ENCODE results near the gene UBAP2L.
"Not testable (repeated sequence)": the region's sequence is repeated elsewhere in the genome, so short reads cannot be mapped to it uniquely, and the experiment has no call there.

UBAP2L gene

DNA sequence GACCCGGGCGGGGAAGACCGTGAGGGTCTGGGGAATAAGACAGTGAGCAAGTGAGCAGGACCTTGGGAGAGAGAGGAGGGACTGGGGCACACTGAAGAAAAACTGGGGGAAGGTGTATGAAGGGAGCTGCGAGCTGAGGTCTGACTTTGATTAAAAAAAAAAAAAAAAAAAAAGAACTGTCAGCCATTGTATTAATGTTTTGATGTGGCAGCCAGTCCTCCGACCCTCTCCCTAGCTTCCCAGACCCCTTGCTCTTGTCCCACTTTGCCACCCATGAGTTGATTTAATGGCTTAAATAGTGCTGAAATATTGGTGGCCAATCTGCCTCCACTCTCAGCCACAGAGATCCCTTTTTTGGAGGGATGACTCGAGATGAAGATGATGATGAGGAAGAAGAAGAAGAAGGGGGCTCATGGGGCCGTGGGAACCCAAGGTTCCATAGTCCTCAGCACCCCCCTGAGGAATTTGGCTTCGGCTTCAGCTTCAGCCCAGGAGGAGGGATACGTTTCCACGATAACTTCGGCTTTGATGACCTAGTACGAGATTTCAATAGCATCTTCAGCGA lies 52.3 kb downstream of the UBAP2L start:
- Histone ChIP-seq H3K27ac (replicated peaks; ENCODE audit: low read length) (peak overlapping the region; percentile 65), H2BK12ac (ENCODE audit: low read length) (no peak overlapping the region), H3K4me1 (ENCODE audit: control insufficient read depth in 2 of 2, insufficient read depth in 1 of 2, low read depth in 1 of 2, low read length in 2 of 2) (no peaks in the 10 kb centered on the region), H3K4me2 (ENCODE audit: insufficient read depth, low read length, poor library complexity, severe bottlenecking) (peak overlapping the region; percentile 81), H2BK5ac (ENCODE audit: low read length) (no peak overlapping the region), H4K8ac (ENCODE audit: low read depth, low read length) (peak overlapping the region; percentile 75), H2AFZ (ENCODE audit: low read length) (peak overlapping the region; percentile 85), H2AK5ac (ENCODE audit: low read depth, low read length) (no peak overlapping the region), H3K36me3 (replicated peaks in 1 of 2; ENCODE audit: control insufficient read depth in 2 of 2, insufficient read depth in 2 of 2, low read length in 2 of 2) (peaks cover 19 to 60% of the 10 kb centered on the region in 2 donors), H3K9me3 (replicated peaks in 1 of 2; ENCODE audit: control insufficient read depth in 2 of 2, insufficient read depth in 1 of 2, low read depth in 1 of 2, low read length in 2 of 2) (no peaks in the 10 kb centered on the region), H2BK15ac (ENCODE audit: low read length) (no peak overlapping the region), H3K4me3 (ENCODE audit: low read length in 2 of 2) (peak overlapping the region; percentile 71 to 91), H3K9ac (ENCODE audit: low read depth, low read length, poor library complexity) (peak overlapping the region; percentile 66), H4K91ac (ENCODE audit: low read depth, low read length, poor library complexity) (no peak overlapping the region), H3K27me3 (ENCODE audit: control insufficient read depth in 3 of 3, insufficient read depth in 3 of 3, low read depth in 1 of 3, low read length in 3 of 3) (no peaks in the 10 kb centered on the region), H2BK120ac (ENCODE audit: low read depth, low read length) (no peak overlapping the region), H3K14ac (ENCODE audit: low read length) (peak overlapping the region; percentile 11), H3K79me1 (ENCODE audit: low read depth, low read length) (peaks cover 2% of the 10 kb centered on the region), H3K18ac (ENCODE audit: low read length) (peak overlapping the region; percentile 76), H3K23ac (ENCODE audit: low read depth, low read length, poor library complexity) (no peak overlapping the region), H3K4ac (ENCODE audit: low read length) (no peak overlapping the region)
- no peak for DNase-seq (ENCODE audit: low spot score)
- WGBS, 2 donors (ENCODE audit: extremely low coverage in 2 of 2, insufficient read length in 2 of 2, insufficient replicate concordance in 1 of 2), result no CpG with 5 or more reads among the region's 13 CpGs

DNA sequence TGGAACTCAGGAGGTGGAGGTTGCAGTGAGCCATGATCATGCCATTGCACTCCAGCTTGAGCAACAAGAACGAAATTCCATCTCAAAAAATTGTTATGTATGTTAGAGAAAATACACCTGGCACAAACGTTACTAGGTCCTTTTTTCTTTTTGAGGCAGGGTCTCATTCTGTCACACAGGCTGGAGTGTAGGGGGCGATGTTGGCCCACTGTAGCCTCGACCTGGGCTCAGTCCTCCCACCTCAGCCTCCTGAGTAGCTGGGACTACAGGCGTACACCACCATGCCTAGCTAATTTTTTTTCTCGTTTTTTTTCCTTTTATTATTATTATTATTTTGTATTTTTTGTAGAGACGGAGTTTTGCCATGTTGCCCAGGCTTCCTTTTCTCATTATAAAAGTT lies 56.0 kb downstream of the UBAP2L start:
- Histone ChIP-seq H2BK120ac (ENCODE audit: low read depth, low read length) (no peak overlapping the region), H2BK12ac (ENCODE audit: low read length) (no peak overlapping the region), H3K4me3 (ENCODE audit: low read length in 2 of 2) (no peak overlapping the region), H3K14ac (ENCODE audit: low read length) (no peak overlapping the region), H3K9me3 (replicated peaks in 1 of 2; ENCODE audit: control insufficient read depth in 2 of 2, insufficient read depth in 1 of 2, low read depth in 1 of 2, low read length in 2 of 2) (no peaks in the 10 kb centered on the region), H4K91ac (ENCODE audit: low read depth, low read length, poor library complexity) (no peak overlapping the region), H4K8ac (ENCODE audit: low read depth, low read length) (no peak overlapping the region), H3K4ac (ENCODE audit: low read length) (no peak overlapping the region), H3K9ac (ENCODE audit: low read depth, low read length, poor library complexity) (no peak overlapping the region), H3K4me2 (ENCODE audit: insufficient read depth, low read length, poor library complexity, severe bottlenecking) (no peak overlapping the region), H3K36me3 (replicated peaks in 1 of 2; ENCODE audit: control insufficient read depth in 2 of 2, insufficient read depth in 2 of 2, low read length in 2 of 2) (peaks cover 0 to 27% of the 10 kb centered on the region in 2 donors), H3K4me1 (ENCODE audit: control insufficient read depth in 2 of 2, insufficient read depth in 1 of 2, low read depth in 1 of 2, low read length in 2 of 2) (no peaks in the 10 kb centered on the region), H2AFZ (ENCODE audit: low read length) (no peak overlapping the region), H2BK15ac (ENCODE audit: low read length) (no peak overlapping the region), H2AK5ac (ENCODE audit: low read depth, low read length) (no peak overlapping the region), H3K27ac (replicated peaks; ENCODE audit: low read length) (no peak overlapping the region), H3K27me3 (ENCODE audit: control insufficient read depth in 3 of 3, insufficient read depth in 3 of 3, low read depth in 1 of 3, low read length in 3 of 3) (no peaks in the 10 kb centered on the region), H3K79me1 (ENCODE audit: low read depth, low read length) (peaks cover 2% of the 10 kb centered on the region), H3K18ac (ENCODE audit: low read length) (no peak overlapping the region), H3K23ac (ENCODE audit: low read depth, low read length, poor library complexity) (no peak overlapping the region), H2BK5ac (ENCODE audit: low read length) (no peak overlapping the region)
- DNase-seq (ENCODE audit: low spot score), result no peak
- WGBS, 2 donors (ENCODE audit: extremely low coverage in 2 of 2, insufficient read length in 2 of 2, insufficient replicate concordance in 1 of 2), result no CpG with 5 or more reads among the region's 7 CpGs

DNA sequence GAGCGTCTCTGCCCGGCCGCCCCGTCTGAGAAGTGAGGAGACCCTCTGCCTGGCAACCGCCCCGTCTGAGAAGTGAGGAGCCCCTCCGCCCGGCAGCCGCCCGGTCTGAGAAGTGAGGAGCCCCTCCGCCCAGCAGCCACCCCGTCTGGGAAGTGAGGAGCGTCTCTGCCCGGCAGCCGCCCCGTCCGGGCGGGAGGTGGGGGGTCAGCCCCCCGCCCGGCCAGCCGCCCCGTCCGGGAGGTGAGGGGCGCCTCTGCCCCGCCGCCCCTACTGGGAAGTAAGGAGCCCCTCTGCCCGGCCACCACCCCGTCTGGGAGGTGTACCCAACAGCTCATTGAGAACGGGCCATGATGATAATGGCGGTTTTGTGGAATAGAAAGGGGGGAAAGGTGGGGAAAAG lies 66.8 kb downstream of the UBAP2L start:
- not testable (repeated sequence) for H3K79me1 ChIP-seq (ENCODE audit: low read depth, low read length); H2BK5ac ChIP-seq (ENCODE audit: low read length); H3K36me3 ChIP-seq (replicated peaks in 1 of 2; ENCODE audit: control insufficient read depth in 2 of 2, insufficient read depth in 2 of 2, low read length in 2 of 2); H3K14ac ChIP-seq (ENCODE audit: low read length); H2AFZ ChIP-seq (ENCODE audit: low read length); H4K91ac ChIP-seq (ENCODE audit: low read depth, low read length, poor library complexity); H3K23ac ChIP-seq (ENCODE audit: low read depth, low read length, poor library complexity); H3K9me3 ChIP-seq (replicated peaks in 1 of 2; ENCODE audit: control insufficient read depth in 2 of 2, insufficient read depth in 1 of 2, low read depth in 1 of 2, low read length in 2 of 2); H2BK15ac ChIP-seq (ENCODE audit: low read length); H2BK120ac ChIP-seq (ENCODE audit: low read depth, low read length); H3K27me3 ChIP-seq (ENCODE audit: control insufficient read depth in 3 of 3, insufficient read depth in 3 of 3, low read depth in 1 of 3, low read length in 3 of 3); H3K4me3 ChIP-seq (ENCODE audit: low read length in 2 of 2); H4K8ac ChIP-seq (ENCODE audit: low read depth, low read length); H2BK12ac ChIP-seq (ENCODE audit: low read length); H3K18ac ChIP-seq (ENCODE audit: low read length); H3K27ac ChIP-seq (replicated peaks; ENCODE audit: low read length); H2AK5ac ChIP-seq (ENCODE audit: low read depth, low read length); H3K4me1 ChIP-seq (ENCODE audit: control insufficient read depth in 2 of 2, insufficient read depth in 1 of 2, low read depth in 1 of 2, low read length in 2 of 2); DNase-seq (ENCODE audit: low spot score); H3K4me2 ChIP-seq (ENCODE audit: insufficient read depth, low read length, poor library complexity, severe bottlenecking); H3K4ac ChIP-seq (ENCODE audit: low read length); H3K9ac ChIP-seq (ENCODE audit: low read depth, low read length, poor library complexity)
- WGBS, 2 donors (ENCODE audit: extremely low coverage in 2 of 2, insufficient read length in 2 of 2, insufficient replicate concordance in 1 of 2), result no CpG with 5 or more reads among the region's 30 CpGs

DNA sequence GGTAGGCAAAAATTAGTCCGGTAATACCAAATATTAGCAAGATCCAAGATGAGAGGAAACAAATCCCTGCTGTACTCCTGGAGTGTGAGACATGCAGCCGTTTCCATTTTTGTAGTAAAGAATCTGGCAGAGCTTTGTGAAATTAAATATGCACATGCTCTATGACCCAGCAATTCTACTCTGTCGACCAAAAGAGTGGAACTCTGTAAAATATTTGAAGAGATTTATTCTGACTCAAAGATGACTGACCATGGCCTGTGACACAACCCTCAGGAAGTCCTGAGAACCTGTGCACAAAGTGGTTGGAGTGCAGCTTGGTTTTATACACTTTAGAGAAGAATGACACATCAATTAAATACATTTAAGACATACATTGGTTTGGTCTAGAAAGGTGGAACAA lies 67.9 kb downstream of the UBAP2L start:
- WGBS, 2 donors (ENCODE audit: extremely low coverage in 2 of 2, insufficient read length in 2 of 2, insufficient replicate concordance in 1 of 2), result no CpG with 5 or more reads among the region's 3 CpGs
- no peak overlapping the region for H2BK15ac ChIP-seq (ENCODE audit: low read length)
- no peak overlapping the region for H3K23ac ChIP-seq (ENCODE audit: low read depth, low read length, poor library complexity)
- H3K36me3 ChIP-seq (replicated peaks in 1 of 2; ENCODE audit: control insufficient read depth in 2 of 2, insufficient read depth in 2 of 2, low read length in 2 of 2), result no peaks in the 10 kb centered on the region
- no peak overlapping the region for H2BK120ac ChIP-seq (ENCODE audit: low read depth, low read length)
- no peak overlapping the region for H3K14ac ChIP-seq (ENCODE audit: low read length)
- no peak overlapping the region for H3K27ac ChIP-seq (replicated peaks; ENCODE audit: low read length)
- no peaks in the 10 kb centered on the region for H3K9me3 ChIP-seq (replicated peaks in 1 of 2; ENCODE audit: control insufficient read depth in 2 of 2, insufficient read depth in 1 of 2, low read depth in 1 of 2, low read length in 2 of 2)
- peaks cover 0 to 2% of the 10 kb centered on the region in 2 donors for H3K4me1 ChIP-seq (ENCODE audit: control insufficient read depth in 2 of 2, insufficient read depth in 1 of 2, low read depth in 1 of 2, low read length in 2 of 2)
- no peak overlapping the region for H3K4me2 ChIP-seq (ENCODE audit: insufficient read depth, low read length, poor library complexity, severe bottlenecking)
- no peaks in the 10 kb centered on the region for H3K79me1 ChIP-seq (ENCODE audit: low read depth, low read length)
- H2BK5ac ChIP-seq (ENCODE audit: low read length), result no peak overlapping the region
- no peak overlapping the region for H3K18ac ChIP-seq (ENCODE audit: low read length)
- no peak for DNase-seq (ENCODE audit: low spot score)
- H2BK12ac ChIP-seq (ENCODE audit: low read length), result no peak overlapping the region
- no peak overlapping the region for H3K4ac ChIP-seq (ENCODE audit: low read length)
- no peak overlapping the region for H2AFZ ChIP-seq (ENCODE audit: low read length)
- H4K8ac ChIP-seq (ENCODE audit: low read depth, low read length), result no peak overlapping the region
- no peak overlapping the region for H2AK5ac ChIP-seq (ENCODE audit: low read depth, low read length)
- H4K91ac ChIP-seq (ENCODE audit: low read depth, low read length, poor library complexity), result no peak overlapping the region
- H3K4me3 ChIP-seq (ENCODE audit: low read length in 2 of 2), result no peak overlapping the region
- no peaks in the 10 kb centered on the region for H3K27me3 ChIP-seq (ENCODE audit: control insufficient read depth in 3 of 3, insufficient read depth in 3 of 3, low read depth in 1 of 3, low read length in 3 of 3)
- no peak overlapping the region for H3K9ac ChIP-seq (ENCODE audit: low read depth, low read length, poor library complexity)

All from neuronal stem cell (in vitro differentiated cells).